Measurements from ENCODE around the gene PODN.

The PODN gene

GRCh38 chr1:53073868-53074311 lies 11.9 kb downstream of the PODN start:
- Histone ChIP-seq H3K9me3 (ENCODE audit: control insufficient read depth in 1 of 2, low read length in 2 of 2) (no peaks in the 10 kb centered on the region), H3K36me3 (ENCODE audit: control insufficient read depth in 1 of 2, insufficient read depth in 2 of 2, low read length in 2 of 2) (no peaks in the 10 kb centered on the region), H3K4me1 (ENCODE audit: control insufficient read depth in 1 of 2, insufficient read depth in 2 of 2, low read length in 2 of 2) (peaks cover 7 to 8% of the 10 kb centered on the region in 2 donors), H3K9ac (ENCODE audit: low read depth in 1 of 2, low read length in 2 of 2) (no peak overlapping the region), H3K27me3 (ENCODE audit: control insufficient read depth in 1 of 2, insufficient read depth in 2 of 2, low read length in 2 of 2) (no peaks in the 10 kb centered on the region), H3K4me3 (ENCODE audit: low read depth in 1 of 2, low read length in 2 of 2) (no peak overlapping the region), H3K27ac (ENCODE audit: low read depth, low read length) (no peak overlapping the region)

- no peak overlapping the region for H3K4me3 ChIP-seq (ENCODE audit: low read depth in 1 of 2, low read length in 2 of 2)
- H3K36me3 ChIP-seq (ENCODE audit: control insufficient read depth in 1 of 2, insufficient read depth in 2 of 2, low read length in 2 of 2) = no peaks in the 10 kb centered on the region
- H3K9me3 ChIP-seq (ENCODE audit: control insufficient read depth in 1 of 2, low read length in 2 of 2) = no peaks in the 10 kb centered on the region
- no peak overlapping the region for H3K9ac ChIP-seq (ENCODE audit: low read depth in 1 of 2, low read length in 2 of 2)
- no peak overlapping the region for H3K27ac ChIP-seq (ENCODE audit: low read depth, low read length)
- peaks cover 7 to 8% of the 10 kb centered on the region in 2 donors for H3K4me1 ChIP-seq (ENCODE audit: control insufficient read depth in 1 of 2, insufficient read depth in 2 of 2, low read length in 2 of 2)
- H3K27me3 ChIP-seq (ENCODE audit: control insufficient read depth in 1 of 2, insufficient read depth in 2 of 2, low read length in 2 of 2) = no peaks in the 10 kb centered on the region
These were observed 12.5 kb downstream of the PODN start for GRCh38 chr1:53074313-53075154.

GRCh38 chr1:53075206-53075605 lies 13.2 kb downstream of the PODN start:
- H3K27me3 ChIP-seq (ENCODE audit: control insufficient read depth in 1 of 2, insufficient read depth in 2 of 2, low read length in 2 of 2) = no peaks in the 10 kb centered on the region
- peaks cover 7 to 8% of the 10 kb centered on the region in 2 donors for H3K4me1 ChIP-seq (ENCODE audit: control insufficient read depth in 1 of 2, insufficient read depth in 2 of 2, low read length in 2 of 2)
- no peaks in the 10 kb centered on the region for H3K9me3 ChIP-seq (ENCODE audit: control insufficient read depth in 1 of 2, low read length in 2 of 2)
- H3K9ac ChIP-seq (ENCODE audit: low read depth in 1 of 2, low read length in 2 of 2) = no peak overlapping the region
- no peak overlapping the region for H3K27ac ChIP-seq (ENCODE audit: low read depth, low read length)
- H3K4me3 ChIP-seq (ENCODE audit: low read depth in 1 of 2, low read length in 2 of 2) = no peak overlapping the region
- no peaks in the 10 kb centered on the region for H3K36me3 ChIP-seq (ENCODE audit: control insufficient read depth in 1 of 2, insufficient read depth in 2 of 2, low read length in 2 of 2)

DNA sequence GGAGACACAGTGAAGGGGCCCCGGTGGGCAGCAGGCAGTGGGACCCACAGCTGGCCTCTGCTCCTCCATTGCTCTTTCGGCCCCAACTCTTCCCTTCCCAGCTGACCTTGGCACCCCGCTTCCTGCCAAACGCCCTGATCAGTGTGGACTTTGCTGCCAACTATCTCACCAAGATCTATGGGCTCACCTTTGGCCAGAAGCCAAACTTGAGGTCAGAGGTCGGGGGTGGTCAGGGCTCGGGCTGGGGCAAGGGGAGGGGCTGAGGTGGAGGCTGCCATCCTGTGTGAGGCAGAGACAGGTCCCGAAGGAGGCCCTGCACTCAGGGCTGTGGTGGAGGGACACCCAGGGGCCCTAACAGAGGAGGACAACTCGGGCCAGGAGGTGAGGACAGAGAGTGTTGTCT lies 13.7 kb downstream of the PODN start:
- H3K9ac ChIP-seq (ENCODE audit: low read depth in 1 of 2, low read length in 2 of 2) = no peak overlapping the region
- H3K27me3 ChIP-seq (ENCODE audit: control insufficient read depth in 1 of 2, insufficient read depth in 2 of 2, low read length in 2 of 2) = no peaks in the 10 kb centered on the region
- no peaks in the 10 kb centered on the region for H3K36me3 ChIP-seq (ENCODE audit: control insufficient read depth in 1 of 2, insufficient read depth in 2 of 2, low read length in 2 of 2)
- H3K9me3 ChIP-seq (ENCODE audit: control insufficient read depth in 1 of 2, low read length in 2 of 2) = no peaks in the 10 kb centered on the region
- H3K27ac ChIP-seq (ENCODE audit: low read depth, low read length) = no peak overlapping the region
- H3K4me1 ChIP-seq (ENCODE audit: control insufficient read depth in 1 of 2, insufficient read depth in 2 of 2, low read length in 2 of 2) = peaks cover 7 to 8% of the 10 kb centered on the region in 2 donors
- H3K4me3 ChIP-seq (ENCODE audit: low read depth in 1 of 2, low read length in 2 of 2) = no peak overlapping the region

- Histone ChIP-seq H3K4me3 (ENCODE audit: low read depth in 1 of 2, low read length in 2 of 2) (no peak overlapping the region), H3K4me1 (ENCODE audit: control insufficient read depth in 1 of 2, insufficient read depth in 2 of 2, low read length in 2 of 2) (peaks cover 7 to 8% of the 10 kb centered on the region in 2 donors), H3K9me3 (ENCODE audit: control insufficient read depth in 1 of 2, low read length in 2 of 2) (no peaks in the 10 kb centered on the region), H3K27ac (ENCODE audit: low read depth, low read length) (no peak overlapping the region), H3K27me3 (ENCODE audit: control insufficient read depth in 1 of 2, insufficient read depth in 2 of 2, low read length in 2 of 2) (no peaks in the 10 kb centered on the region), H3K9ac (ENCODE audit: low read depth in 1 of 2, low read length in 2 of 2) (no peak overlapping the region), H3K36me3 (ENCODE audit: control insufficient read depth in 1 of 2, insufficient read depth in 2 of 2, low read length in 2 of 2) (no peaks in the 10 kb centered on the region)
These were observed 14.2 kb downstream of the PODN start for GRCh38 chr1:53076165-53076564.

DNA sequence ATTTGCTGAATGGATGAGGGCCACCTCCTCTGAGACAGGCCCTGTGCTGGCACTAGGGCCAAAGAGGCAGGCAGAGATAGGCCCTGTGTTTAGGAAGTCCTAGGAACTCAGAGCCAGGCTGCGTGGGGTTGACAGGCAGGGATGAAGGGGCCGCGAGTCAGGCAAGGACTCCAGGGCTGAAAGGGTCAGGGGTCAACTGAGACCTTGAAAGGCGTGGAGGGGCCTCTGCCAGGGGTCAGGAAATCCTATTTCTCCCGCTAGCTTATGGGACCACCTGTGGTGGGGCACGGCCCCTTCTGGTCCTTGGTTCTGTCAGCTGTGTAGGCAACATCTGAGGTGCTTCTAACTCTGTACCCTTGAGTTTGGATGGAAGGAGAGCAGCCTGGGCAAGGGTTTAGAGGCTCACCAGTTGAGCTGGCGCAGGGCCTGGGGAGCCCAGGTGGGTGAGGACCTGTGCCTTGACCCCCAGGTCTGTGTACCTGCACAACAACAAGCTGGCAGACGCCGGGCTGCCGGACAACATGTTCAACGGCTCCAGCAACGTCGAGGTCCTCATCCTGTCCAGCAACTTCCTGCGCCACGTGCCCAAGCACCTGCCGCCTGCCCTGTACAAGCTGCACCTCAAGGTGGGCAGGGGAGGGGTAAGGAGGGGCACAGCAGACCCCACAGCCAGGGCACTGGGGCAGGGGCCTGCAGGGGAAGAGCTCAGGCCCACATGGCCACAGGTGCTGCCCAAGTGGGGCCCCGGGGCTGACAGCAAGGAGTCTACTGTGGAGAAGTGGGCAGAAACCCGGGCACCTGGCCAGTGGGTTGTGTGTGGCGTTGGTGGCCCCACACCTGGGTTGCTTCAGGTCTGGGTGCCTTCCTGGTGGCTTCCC lies 14.9 kb downstream of the PODN start:
- H3K4me1 ChIP-seq (ENCODE audit: control insufficient read depth in 1 of 2, insufficient read depth in 2 of 2, low read length in 2 of 2) = peaks cover 7 to 8% of the 10 kb centered on the region in 2 donors
- H3K36me3 ChIP-seq (ENCODE audit: control insufficient read depth in 1 of 2, insufficient read depth in 2 of 2, low read length in 2 of 2) = no peaks in the 10 kb centered on the region
- H3K27ac ChIP-seq (ENCODE audit: low read depth, low read length) = no peak overlapping the region
- no peak overlapping the region for H3K4me3 ChIP-seq (ENCODE audit: low read depth in 1 of 2, low read length in 2 of 2)
- no peak overlapping the region for H3K9ac ChIP-seq (ENCODE audit: low read depth in 1 of 2, low read length in 2 of 2)
- no peaks in the 10 kb centered on the region for H3K27me3 ChIP-seq (ENCODE audit: control insufficient read depth in 1 of 2, insufficient read depth in 2 of 2, low read length in 2 of 2)
- H3K9me3 ChIP-seq (ENCODE audit: control insufficient read depth in 1 of 2, low read length in 2 of 2) = no peaks in the 10 kb centered on the region

- no peak overlapping the region for H3K9ac ChIP-seq (ENCODE audit: low read depth in 1 of 2, low read length in 2 of 2)
- H3K4me1 ChIP-seq (ENCODE audit: control insufficient read depth in 1 of 2, insufficient read depth in 2 of 2, low read length in 2 of 2) = peaks cover 7 to 8% of the 10 kb centered on the region in 2 donors
- no peak overlapping the region for H3K27ac ChIP-seq (ENCODE audit: low read depth, low read length)
- H3K9me3 ChIP-seq (ENCODE audit: control insufficient read depth in 1 of 2, low read length in 2 of 2) = no peaks in the 10 kb centered on the region
- no peak overlapping the region for H3K4me3 ChIP-seq (ENCODE audit: low read depth in 1 of 2, low read length in 2 of 2)
- H3K36me3 ChIP-seq (ENCODE audit: control insufficient read depth in 1 of 2, insufficient read depth in 2 of 2, low read length in 2 of 2) = peaks cover 0 to 2% of the 10 kb centered on the region in 2 donors
- no peaks in the 10 kb centered on the region for H3K27me3 ChIP-seq (ENCODE audit: control insufficient read depth in 1 of 2, insufficient read depth in 2 of 2, low read length in 2 of 2)
These were observed 15.6 kb downstream of the PODN start for GRCh38 chr1:53077599-53077965.

DNA sequence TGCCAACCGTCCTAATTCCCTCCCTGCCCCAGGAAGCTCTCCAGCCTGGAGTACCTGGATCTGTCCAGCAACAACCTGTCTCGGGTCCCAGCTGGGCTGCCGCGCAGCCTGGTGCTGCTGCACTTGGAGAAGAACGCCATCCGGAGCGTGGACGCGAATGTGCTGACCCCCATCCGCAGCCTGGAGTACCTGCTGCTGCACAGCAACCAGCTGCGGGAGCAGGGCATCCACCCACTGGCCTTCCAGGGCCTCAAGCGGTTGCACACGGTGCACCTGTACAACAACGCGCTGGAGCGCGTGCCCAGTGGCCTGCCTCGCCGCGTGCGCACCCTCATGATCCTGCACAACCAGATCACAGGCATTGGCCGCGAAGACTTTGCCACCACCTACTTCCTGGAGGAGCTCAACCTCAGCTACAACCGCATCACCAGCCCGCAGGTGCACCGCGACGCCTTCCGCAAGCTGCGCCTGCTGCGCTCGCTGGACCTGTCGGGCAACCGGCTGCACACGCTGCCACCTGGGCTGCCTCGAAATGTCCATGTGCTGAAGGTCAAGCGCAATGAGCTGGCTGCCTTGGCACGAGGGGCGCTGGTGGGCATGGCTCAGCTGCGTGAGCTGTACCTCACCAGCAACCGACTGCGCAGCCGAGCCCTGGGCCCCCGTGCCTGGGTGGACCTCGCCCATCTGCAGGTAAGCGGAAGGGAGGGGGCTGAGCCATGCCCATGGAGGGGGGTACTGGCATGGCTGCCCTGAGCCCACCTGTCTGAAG lies 16.5 kb downstream of the PODN start:
- Histone ChIP-seq H3K36me3 (ENCODE audit: control insufficient read depth in 1 of 2, insufficient read depth in 2 of 2, low read length in 2 of 2) (peaks cover 0 to 6% of the 10 kb centered on the region in 2 donors), H3K27me3 (ENCODE audit: control insufficient read depth in 1 of 2, insufficient read depth in 2 of 2, low read length in 2 of 2) (no peaks in the 10 kb centered on the region), H3K9ac (ENCODE audit: low read depth in 1 of 2, low read length in 2 of 2) (no peak overlapping the region), H3K4me3 (ENCODE audit: low read depth in 1 of 2, low read length in 2 of 2) (no peak overlapping the region), H3K27ac (ENCODE audit: low read depth, low read length) (no peak overlapping the region), H3K4me1 (ENCODE audit: control insufficient read depth in 1 of 2, insufficient read depth in 2 of 2, low read length in 2 of 2) (peaks cover 7 to 8% of the 10 kb centered on the region in 2 donors), H3K9me3 (ENCODE audit: control insufficient read depth in 1 of 2, low read length in 2 of 2) (no peaks in the 10 kb centered on the region)

- no peak overlapping the region for H3K27ac ChIP-seq (ENCODE audit: low read depth, low read length)
- H3K4me1 ChIP-seq (ENCODE audit: control insufficient read depth in 1 of 2, insufficient read depth in 2 of 2, low read length in 2 of 2) = peaks cover 7 to 8% of the 10 kb centered on the region in 2 donors
- no peak overlapping the region for H3K9ac ChIP-seq (ENCODE audit: low read depth in 1 of 2, low read length in 2 of 2)
- H3K27me3 ChIP-seq (ENCODE audit: control insufficient read depth in 1 of 2, insufficient read depth in 2 of 2, low read length in 2 of 2) = no peaks in the 10 kb centered on the region
- peaks cover 0 to 6% of the 10 kb centered on the region in 2 donors for H3K36me3 ChIP-seq (ENCODE audit: control insufficient read depth in 1 of 2, insufficient read depth in 2 of 2, low read length in 2 of 2)
- H3K4me3 ChIP-seq (ENCODE audit: low read depth in 1 of 2, low read length in 2 of 2) = no peak overlapping the region
- no peaks in the 10 kb centered on the region for H3K9me3 ChIP-seq (ENCODE audit: control insufficient read depth in 1 of 2, low read length in 2 of 2)
These were observed 17.2 kb downstream of the PODN start for GRCh38 chr1:53079251-53079650.
